ENCODE measurements around the gene PIMREG.
A peak's percentile ranks its signal among the peaks of the same experiment; 100 is the strongest.

The PIMREG gene

GRCh38 chr17:6472517-6472916 is 28.3 kb downstream of the PIMREG start:
- Histone ChIP-seq H3K9ac (ENCODE audit: low read length) (no peak overlapping the region), H4K20me1 (ENCODE audit: insufficient read depth, low read length) (no peaks in the 10 kb centered on the region), H3F3A (ENCODE audit: insufficient read depth, low read length) (no peaks in the 10 kb centered on the region), H3K4me1 (ENCODE audit: insufficient read depth, low read length, severe bottlenecking) (no peaks in the 10 kb centered on the region), H3K79me2 (ENCODE audit: insufficient read depth, low read length) (no peaks in the 10 kb centered on the region), H2AFZ (ENCODE audit: low read length) (no peak overlapping the region), H3K27ac (ENCODE audit: low read depth, low read length, poor library complexity, severe bottlenecking) (no peak overlapping the region), H3K4me3 (ENCODE audit: low read depth, low read length, poor library complexity, severe bottlenecking) (no peak overlapping the region), H3K27me3 (ENCODE audit: insufficient read depth, low read length) (no peaks in the 10 kb centered on the region), H3K4me2 (ENCODE audit: low read length) (no peak overlapping the region), H3K36me3 (ENCODE audit: insufficient read depth, low read length) (no peaks in the 10 kb centered on the region), H3K9me2 (ENCODE audit: low read depth, low read length) (no peaks in the 10 kb centered on the region), H3K9me3 (ENCODE audit: low read length) (no peaks in the 10 kb centered on the region)
- TF ChIP-seq EZH2 (IDR thresholded peaks at IDR 0.05; ENCODE audit: borderline replicate concordance, low read length): no peak
- no peak for TF ChIP-seq CTCF (IDR thresholded peaks at IDR 0.05; ENCODE audit: low read length)

DNA sequence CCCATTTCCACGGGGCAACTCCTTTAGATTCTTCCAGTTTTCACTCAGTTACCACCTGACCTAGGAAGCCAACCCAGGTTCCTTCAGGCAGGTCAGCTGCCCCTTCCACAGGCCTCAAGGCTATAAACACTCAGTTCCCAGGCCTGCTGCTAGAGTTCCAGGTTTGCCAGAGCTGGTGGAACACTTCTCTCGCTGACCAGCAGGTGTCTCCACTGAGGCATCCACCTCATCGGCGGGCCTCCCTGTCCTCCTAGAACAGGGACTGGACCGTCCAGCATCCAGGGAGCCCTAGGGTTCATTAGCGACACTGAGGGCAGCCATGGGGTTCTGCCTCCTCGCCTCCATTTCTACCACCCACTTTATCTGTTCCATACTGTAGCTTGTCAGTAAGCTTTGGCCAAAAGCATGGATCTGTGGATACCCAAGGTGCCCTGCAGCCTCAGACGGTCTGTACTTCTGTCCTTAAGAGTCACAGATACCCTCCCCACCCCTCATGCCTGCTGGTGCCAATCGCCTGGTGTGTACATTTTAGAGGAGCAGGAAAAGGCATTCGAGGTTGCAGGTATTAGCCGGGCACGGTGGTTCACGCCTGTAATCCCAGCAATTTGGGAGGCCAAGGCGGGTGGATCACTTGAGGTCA is 29.0 kb downstream of the PIMREG start:
- H3K9me3 ChIP-seq (ENCODE audit: low read length): no peaks in the 10 kb centered on the region
- no peaks in the 10 kb centered on the region for H4K20me1 ChIP-seq (ENCODE audit: insufficient read depth, low read length)
- no peak overlapping the region for H3K27ac ChIP-seq (ENCODE audit: low read depth, low read length, poor library complexity, severe bottlenecking)
- 0 out of 2 replicates have a peak, but pooled peaks cover 2% of the 10 kb centered on the region for H3K27me3 ChIP-seq (ENCODE audit: insufficient read depth, low read length)
- H3K4me2 ChIP-seq (ENCODE audit: low read length): no peak overlapping the region
- no peaks in the 10 kb centered on the region for H3K79me2 ChIP-seq (ENCODE audit: insufficient read depth, low read length)
- no peak overlapping the region for H3K9ac ChIP-seq (ENCODE audit: low read length)
- H3K4me1 ChIP-seq (ENCODE audit: insufficient read depth, low read length, severe bottlenecking): no peaks in the 10 kb centered on the region
- no peak overlapping the region for H3K4me3 ChIP-seq (ENCODE audit: low read depth, low read length, poor library complexity, severe bottlenecking)
- H3F3A ChIP-seq (ENCODE audit: insufficient read depth, low read length): no peaks in the 10 kb centered on the region
- no peaks in the 10 kb centered on the region for H3K36me3 ChIP-seq (ENCODE audit: insufficient read depth, low read length)
- no peak overlapping the region for H2AFZ ChIP-seq (ENCODE audit: low read length)
- no peak for TF ChIP-seq EZH2 (IDR thresholded peaks at IDR 0.05; ENCODE audit: borderline replicate concordance, low read length)
- peak; percentile 84 for TF ChIP-seq CTCF (IDR thresholded peaks at IDR 0.05; ENCODE audit: low read length)
- no peaks in the 10 kb centered on the region for H3K9me2 ChIP-seq (ENCODE audit: low read depth, low read length)

DNA sequence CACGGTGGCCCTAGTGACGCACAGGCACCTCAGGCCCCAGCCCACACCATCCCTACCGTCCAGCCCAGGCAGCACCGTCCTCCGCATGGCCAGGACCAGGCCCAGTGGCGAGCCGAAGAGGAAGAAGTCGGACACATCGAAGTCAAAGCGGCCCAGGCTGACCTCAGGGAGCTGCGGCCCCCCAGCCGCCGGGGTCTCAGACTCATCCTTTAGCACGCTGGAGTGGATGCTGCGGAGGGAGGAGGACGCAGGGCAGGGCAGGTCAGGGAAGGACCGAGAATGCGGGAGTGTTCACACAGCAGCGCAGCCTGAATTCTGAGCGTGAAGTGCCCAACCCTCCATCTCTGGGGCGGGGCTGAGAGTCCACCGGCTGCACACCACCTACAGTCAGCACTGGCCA is 30.1 kb downstream of the PIMREG start:
- no peaks in the 10 kb centered on the region for H3K79me2 ChIP-seq (ENCODE audit: insufficient read depth, low read length)
- H3K4me1 ChIP-seq (ENCODE audit: insufficient read depth, low read length, severe bottlenecking): no peaks in the 10 kb centered on the region
- H3K9ac ChIP-seq (ENCODE audit: low read length): no peak overlapping the region
- H3K4me2 ChIP-seq (ENCODE audit: low read length): no peak overlapping the region
- H3F3A ChIP-seq (ENCODE audit: insufficient read depth, low read length): no peaks in the 10 kb centered on the region
- TF ChIP-seq CTCF (IDR thresholded peaks at IDR 0.05; ENCODE audit: low read length) (no peak), EZH2 (IDR thresholded peaks at IDR 0.05; ENCODE audit: borderline replicate concordance, low read length) (no peak)
- no peak overlapping the region for H2AFZ ChIP-seq (ENCODE audit: low read length)
- no peaks in the 10 kb centered on the region for H4K20me1 ChIP-seq (ENCODE audit: insufficient read depth, low read length)
- no peaks in the 10 kb centered on the region for H3K9me3 ChIP-seq (ENCODE audit: low read length)
- H3K9me2 ChIP-seq (ENCODE audit: low read depth, low read length): no peaks in the 10 kb centered on the region
- H3K27ac ChIP-seq (ENCODE audit: low read depth, low read length, poor library complexity, severe bottlenecking): no peak overlapping the region
- no peaks in the 10 kb centered on the region for H3K36me3 ChIP-seq (ENCODE audit: insufficient read depth, low read length)
- H3K27me3 ChIP-seq (ENCODE audit: insufficient read depth, low read length): 0 out of 2 replicates have a peak, but pooled peaks cover 5% of the 10 kb centered on the region
- H3K4me3 ChIP-seq (ENCODE audit: low read depth, low read length, poor library complexity, severe bottlenecking): no peak overlapping the region

All from OCI-LY1 (cell line).